Nephron progenitor cell (in vitro differentiated cells): ENCODE data around the gene ENTPD5.

Experiments used
- DNase-seq: peaks from one replicate; pipeline ENCODE4 v3.0.0; 2021
- H3K27ac Mint-ChIP-seq: 2 replicates; pipeline ENCODE4 v1.8.0; 2021; ENCODE audit warnings: mild to moderate bottlenecking, moderate library complexity, mixed read lengths
- H3K27me3 Mint-ChIP-seq: 2 replicates; pipeline ENCODE4 v1.8.0; 2021; ENCODE audit warnings: mild to moderate bottlenecking, low read depth, mixed read lengths; ENCODE audit not compliant: poor library complexity
- H3K36me3 Mint-ChIP-seq: 2 replicates; pipeline ENCODE4 v1.8.0; 2021; ENCODE audit warnings: low read depth, mixed read lengths
- H3K4me1 Mint-ChIP-seq: 2 replicates; pipeline ENCODE4 v1.8.0; 2021; ENCODE audit warnings: mixed read lengths
- H3K4me3 Mint-ChIP-seq: 2 replicates; pipeline ENCODE4 v1.8.0; 2021; ENCODE audit warnings: mild to moderate bottlenecking, moderate library complexity, mixed read lengths
- H3K9me3 Mint-ChIP-seq: 2 replicates; pipeline ENCODE4 v1.8.0; 2021; ENCODE audit warnings: mild to moderate bottlenecking, moderate library complexity, mixed read lengths
- TF ChIP-seq, protein P1 (sequence below): fragments of 200-600 bp; sonication (generic); IDR thresholded peaks from 2 replicates; pipeline ENCODE4 v1.5.0; 2021; ENCODE audit warnings: antibody characterized with exemption

Gene ENTPD5, protein sequence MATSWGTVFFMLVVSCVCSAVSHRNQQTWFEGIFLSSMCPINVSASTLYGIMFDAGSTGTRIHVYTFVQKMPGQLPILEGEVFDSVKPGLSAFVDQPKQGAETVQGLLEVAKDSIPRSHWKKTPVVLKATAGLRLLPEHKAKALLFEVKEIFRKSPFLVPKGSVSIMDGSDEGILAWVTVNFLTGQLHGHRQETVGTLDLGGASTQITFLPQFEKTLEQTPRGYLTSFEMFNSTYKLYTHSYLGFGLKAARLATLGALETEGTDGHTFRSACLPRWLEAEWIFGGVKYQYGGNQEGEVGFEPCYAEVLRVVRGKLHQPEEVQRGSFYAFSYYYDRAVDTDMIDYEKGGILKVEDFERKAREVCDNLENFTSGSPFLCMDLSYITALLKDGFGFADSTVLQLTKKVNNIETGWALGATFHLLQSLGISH

DNA sequence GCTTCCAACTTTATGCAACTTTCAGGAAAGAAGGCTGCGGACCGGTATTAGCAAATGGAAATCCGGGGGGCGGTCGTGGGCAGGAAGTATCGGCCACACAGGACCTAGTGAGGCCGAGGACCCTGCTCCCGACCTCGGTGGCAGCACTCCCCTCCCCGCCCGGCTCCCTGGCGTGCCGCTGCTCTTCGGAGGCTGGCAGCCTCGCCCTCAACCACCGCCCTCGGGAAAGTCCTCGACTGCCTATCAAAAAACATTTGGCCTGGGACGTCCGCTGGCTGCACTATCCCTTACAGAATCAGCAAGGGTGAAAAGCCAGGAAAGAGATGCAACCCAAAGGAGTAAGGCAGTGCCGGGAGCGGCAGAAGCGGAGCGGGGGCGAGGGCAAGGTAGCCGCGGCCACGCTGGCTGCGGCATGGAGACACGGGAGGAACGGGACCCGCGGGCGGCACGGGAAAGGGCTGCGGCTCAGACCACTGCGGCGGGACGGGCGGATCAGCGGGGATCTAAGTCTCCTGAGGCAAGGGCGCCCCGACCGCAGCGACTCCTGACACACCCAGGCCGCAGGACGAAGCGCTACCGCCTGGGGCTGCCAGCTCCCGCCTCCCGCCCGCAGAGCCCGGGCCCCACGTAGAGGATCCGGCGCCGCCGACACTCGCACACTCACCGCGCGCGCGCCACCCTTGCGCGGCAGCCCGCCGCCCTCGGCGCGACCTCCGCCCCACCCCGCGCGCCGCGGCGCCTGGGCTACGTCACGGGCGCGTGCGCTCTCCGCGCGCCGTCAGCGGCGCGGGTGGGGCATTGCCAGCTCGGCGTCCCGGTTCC lies at the start of gene ENTPD5, which contains the start of gene BBOF1:
ENTPD5 (minus strand) TSS at position 703 of the 822 bp plus-strand sequence. CDS start 31,186 bp downstream, outside the sequence.
BBOF1 (plus strand) TSS at position 764 of the 822 bp plus-strand sequence. CDS start 130 bp downstream, outside the sequence.
- no peaks in the 10 kb centered on the region for H3K27me3 Mint-ChIP-seq
- TF ChIP-seq, protein P1, sequence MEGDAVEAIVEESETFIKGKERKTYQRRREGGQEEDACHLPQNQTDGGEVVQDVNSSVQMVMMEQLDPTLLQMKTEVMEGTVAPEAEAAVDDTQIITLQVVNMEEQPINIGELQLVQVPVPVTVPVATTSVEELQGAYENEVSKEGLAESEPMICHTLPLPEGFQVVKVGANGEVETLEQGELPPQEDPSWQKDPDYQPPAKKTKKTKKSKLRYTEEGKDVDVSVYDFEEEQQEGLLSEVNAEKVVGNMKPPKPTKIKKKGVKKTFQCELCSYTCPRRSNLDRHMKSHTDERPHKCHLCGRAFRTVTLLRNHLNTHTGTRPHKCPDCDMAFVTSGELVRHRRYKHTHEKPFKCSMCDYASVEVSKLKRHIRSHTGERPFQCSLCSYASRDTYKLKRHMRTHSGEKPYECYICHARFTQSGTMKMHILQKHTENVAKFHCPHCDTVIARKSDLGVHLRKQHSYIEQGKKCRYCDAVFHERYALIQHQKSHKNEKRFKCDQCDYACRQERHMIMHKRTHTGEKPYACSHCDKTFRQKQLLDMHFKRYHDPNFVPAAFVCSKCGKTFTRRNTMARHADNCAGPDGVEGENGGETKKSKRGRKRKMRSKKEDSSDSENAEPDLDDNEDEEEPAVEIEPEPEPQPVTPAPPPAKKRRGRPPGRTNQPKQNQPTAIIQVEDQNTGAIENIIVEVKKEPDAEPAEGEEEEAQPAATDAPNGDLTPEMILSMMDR, result no peak
- H3K4me1 Mint-ChIP-seq, result peaks cover 17% of the 10 kb centered on the region
- H3K36me3 Mint-ChIP-seq, result no peaks in the 10 kb centered on the region
- peak within 1 kb of the TSS; percentile 89 for H3K27ac Mint-ChIP-seq
- peak within 1 kb of the TSS; percentile 92 for H3K4me3 Mint-ChIP-seq
- DNase-seq, result peak; percentile 86
- H3K9me3 Mint-ChIP-seq, result no peaks in the 10 kb centered on the region

DNA sequence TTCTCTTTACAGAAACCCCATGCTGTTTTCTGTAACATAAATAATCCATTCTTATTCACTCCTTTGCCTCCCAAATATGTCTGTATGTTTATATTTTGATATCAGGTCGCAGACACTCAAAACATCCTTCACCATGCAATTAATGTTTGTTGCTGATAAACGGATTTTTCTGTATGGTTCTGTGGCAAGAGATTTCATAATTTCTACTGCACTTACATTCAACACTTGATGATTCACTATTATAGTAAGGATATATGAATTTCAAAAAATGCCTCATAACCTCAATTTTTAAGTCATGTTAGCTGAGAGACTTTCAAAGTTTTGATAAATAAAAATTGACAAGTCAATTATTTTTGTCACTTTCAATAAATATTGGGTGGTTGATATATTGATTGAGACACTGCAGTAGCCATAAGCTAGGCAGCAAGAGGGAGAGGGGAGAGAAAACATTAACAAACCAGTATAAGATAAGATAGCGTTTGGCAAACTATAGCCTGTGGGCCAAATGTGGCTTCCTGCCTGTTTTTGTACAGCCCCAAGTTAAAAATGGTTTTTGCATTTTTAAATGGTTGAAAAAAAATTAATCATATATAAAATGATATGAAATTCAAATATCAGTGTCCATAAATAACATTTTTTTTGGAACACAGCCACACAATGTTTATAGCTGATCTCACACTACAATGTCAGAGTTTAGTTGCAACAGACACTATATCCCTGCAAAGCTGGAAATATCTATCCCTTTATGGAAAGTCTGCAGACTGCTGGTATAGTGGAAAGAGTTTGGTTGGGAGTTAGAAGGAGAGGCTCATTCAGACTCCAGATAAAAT lies 46.9 kb upstream of the ENTPD5 start:
- Mint-ChIP-seq H3K27ac (no peak overlapping the region), H3K4me3 (no peak overlapping the region), H3K4me1 (no peaks in the 10 kb centered on the region)

DNA sequence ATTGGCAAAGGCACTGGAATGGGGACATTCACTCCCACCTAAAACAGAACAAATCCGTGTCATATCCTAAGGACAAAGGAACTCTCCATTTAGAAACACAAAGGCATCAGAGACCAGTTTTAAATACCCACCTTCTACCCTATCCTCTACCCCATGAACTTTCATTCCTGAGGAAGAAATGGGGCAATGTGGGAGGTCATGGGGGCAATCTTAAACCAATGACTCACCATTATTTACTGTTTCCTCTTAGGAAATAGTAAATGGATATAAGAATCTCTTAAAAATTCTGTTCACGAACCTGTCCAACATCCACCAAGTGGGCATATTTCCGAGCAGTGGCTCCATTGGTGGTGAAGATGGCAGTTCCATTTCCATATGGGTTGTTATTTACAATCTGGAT lies 45.8 kb upstream of the ENTPD5 start:
- Mint-ChIP-seq H3K9me3 (no peaks in the 10 kb centered on the region), H3K4me3 (no peak overlapping the region), H3K27ac (no peak overlapping the region), H3K4me1 (no peaks in the 10 kb centered on the region), H3K36me3 (peaks cover 65% of the 10 kb centered on the region), H3K27me3 (no peaks in the 10 kb centered on the region)
- DNase-seq, result no peak
- TF ChIP-seq, protein P1, result no peak

More for the DNA sequence above, 46.9 kb upstream of the ENTPD5 start:
- no peak for DNase-seq
- Mint-ChIP-seq H3K36me3 (peaks cover 62% of the 10 kb centered on the region), H3K27me3 (no peaks in the 10 kb centered on the region), H3K9me3 (no peaks in the 10 kb centered on the region)
- TF ChIP-seq, protein P1, result no peak

DNA sequence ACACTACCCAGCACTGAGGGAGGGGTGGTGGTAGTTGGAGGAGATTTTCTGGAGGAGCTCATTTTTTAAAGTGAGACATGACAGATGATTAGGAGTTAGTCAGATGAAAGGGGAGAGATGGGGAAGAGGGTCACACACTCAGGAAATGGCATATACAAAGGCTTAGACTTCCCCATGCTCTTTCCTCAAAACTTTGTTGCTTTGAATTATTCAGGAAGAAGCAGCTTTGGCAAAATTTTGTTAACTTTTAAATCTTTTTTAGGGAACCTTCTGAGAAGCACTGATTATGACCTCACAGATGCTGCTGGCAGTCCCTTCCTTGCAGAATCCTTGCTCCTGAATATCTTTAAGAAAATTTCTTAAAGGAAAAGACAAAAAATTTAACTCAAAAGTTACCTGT lies 45.3 kb upstream of the ENTPD5 start:
- H3K27ac Mint-ChIP-seq, result no peak overlapping the region
- no peak overlapping the region for H3K4me3 Mint-ChIP-seq
- no peaks in the 10 kb centered on the region for H3K4me1 Mint-ChIP-seq
- H3K9me3 Mint-ChIP-seq, result no peaks in the 10 kb centered on the region
- TF ChIP-seq, protein P1, result no peak
- no peak for DNase-seq
- no peaks in the 10 kb centered on the region for H3K27me3 Mint-ChIP-seq
- H3K36me3 Mint-ChIP-seq, result peaks cover 67% of the 10 kb centered on the region

DNA sequence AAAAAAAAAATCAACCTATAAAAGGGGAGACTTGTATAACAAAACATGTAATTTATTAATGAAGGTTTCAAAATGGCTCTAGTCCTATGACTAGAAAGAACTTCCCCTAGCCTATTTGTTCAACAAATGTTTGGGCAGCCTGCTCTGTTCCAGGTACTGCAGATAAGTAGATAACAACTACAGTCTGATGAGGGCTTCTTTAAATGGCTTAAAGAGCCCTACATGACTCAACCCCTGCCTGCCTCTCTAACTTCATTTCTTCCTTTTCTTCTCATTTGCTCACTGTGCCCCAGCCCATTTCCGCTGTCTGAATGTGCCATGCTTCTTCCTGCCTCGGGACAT lies 43.7 kb upstream of the ENTPD5 start:
- no peaks in the 10 kb centered on the region for H3K27me3 Mint-ChIP-seq
- DNase-seq, result no peak
- peaks cover 72% of the 10 kb centered on the region for H3K36me3 Mint-ChIP-seq
- H3K4me3 Mint-ChIP-seq, result no peak overlapping the region
- TF ChIP-seq, protein P1, result no peak
- H3K4me1 Mint-ChIP-seq, result no peaks in the 10 kb centered on the region
- H3K9me3 Mint-ChIP-seq, result no peaks in the 10 kb centered on the region
- H3K27ac Mint-ChIP-seq, result no peak overlapping the region
